HepG2 (cell line): Measurements from ENCODE around the gene UBFD1. TPM values are rescaled to one million over a fixed set of nuclear protein-coding genes. Genes with fewer than 3 reads are reported as not detected.

Experiments used
- CENPT ChIP-seq: sonication (generic); formaldehyde crosslinking; IDR thresholded peaks from 2 replicates; pipeline ENCODE4 v1.8.0; 2022; ENCODE audit warnings: low read depth, mild to moderate bottlenecking, moderate library complexity, missing genetic modification reagents
- FOXP1 ChIP-seq, 2 experiments: fragments of 450-650 bp in 1 of 2; IDR thresholded peaks; 2 replicates each; pipeline ENCODE4 v1.6.1; 2017 to 2018; ENCODE audit warnings: antibody characterized with exemption in 1 of 2
- GTF2F1 ChIP-seq: fragments of 150-350 bp; IDR thresholded peaks from 2 replicates; pipeline ENCODE4 v1.6.1; 2014; ENCODE audit warnings: low read length
- KIAA2018 ChIP-seq: sonication (generic); formaldehyde crosslinking; IDR thresholded peaks from 2 replicates; pipeline ENCODE4 v1.5.0; 2020; ENCODE audit warnings: mild to moderate bottlenecking, missing genetic modification reagents, borderline replicate concordance
- LBX2 ChIP-seq: sonication (generic); formaldehyde crosslinking; IDR thresholded peaks from 2 replicates; pipeline ENCODE4 v1.5.0; 2020; ENCODE audit warnings: missing genetic modification reagents, mild to moderate bottlenecking, borderline replicate concordance
- MED1 ChIP-seq: sonication (generic); formaldehyde crosslinking; IDR thresholded peaks from 2 replicates; pipeline ENCODE4 v1.4.0; 2020; ENCODE audit warnings: missing genetic modification reagents
- MIXL1 ChIP-seq: IDR thresholded peaks from 2 replicates; pipeline ENCODE4 v1.6.1; 2016
- NCOA2 ChIP-seq: sonication (generic); formaldehyde crosslinking; IDR thresholded peaks from 2 replicates; pipeline ENCODE4 v1.8.0; 2022; ENCODE audit warnings: inconsistent platforms
- NFRKB ChIP-seq: fragments of 450-650 bp; IDR thresholded peaks from 2 replicates; pipeline ENCODE4 v1.6.1; 2017
- NR2F6 ChIP-seq, 2 experiments: IDR thresholded peaks; 2 replicates each; pipeline ENCODE4 v1.6.1; 2016; ENCODE audit warnings: antibody characterized with exemption in 1 of 2, mild to moderate bottlenecking in 1 of 2
- PHF20 ChIP-seq: sonication (generic); formaldehyde crosslinking; IDR thresholded peaks from 2 replicates; pipeline ENCODE4 v1.5.0; 2020; ENCODE audit warnings: mild to moderate bottlenecking, missing genetic modification reagents
- RBFOX2 ChIP-seq: fragments of 200-400 bp; formaldehyde crosslinking; IDR thresholded peaks from 2 replicates; pipeline ENCODE4 v1.6.1; 2017; ENCODE audit warnings: low read depth, mild to moderate bottlenecking, low read length
- RXRA ChIP-seq: sonication (generic); formaldehyde crosslinking; IDR thresholded peaks from 2 replicates; pipeline ENCODE4 v1.5.1; 2020; ENCODE audit warnings: missing genetic modification reagents
- RXRB ChIP-seq: IDR thresholded peaks from 2 replicates; pipeline ENCODE4 v1.6.1; 2016; ENCODE audit warnings: borderline replicate concordance, missing genetic modification reagents, missing compliant biosample characterization
- SP1 ChIP-seq, 2 experiments: fragments of 450-650 bp in 1 of 2; sonication (generic) in 1 of 2; formaldehyde crosslinking in 1 of 2; IDR thresholded peaks; 2 replicates each; pipeline versions ENCODE4 v1.4.0 to v1.6.1; 2016 to 2020; ENCODE audit warnings: missing genetic modification reagents in 1 of 2
- TEAD3 ChIP-seq: optimal IDR thresholded peaks from 2 replicates; pipeline ENCODE3; 2016; ENCODE audit warnings: borderline replicate concordance
- ZBTB38 ChIP-seq: sonication (generic); formaldehyde crosslinking; IDR thresholded peaks from 2 replicates; pipeline ENCODE4 v1.5.1; 2020; ENCODE audit warnings: mild to moderate bottlenecking, missing genetic modification reagents
- ZNF253 ChIP-seq: sonication (generic); formaldehyde crosslinking; IDR thresholded peaks from 2 replicates; pipeline ENCODE4 v1.8.0; 2022; ENCODE audit warnings: mild to moderate bottlenecking, missing genetic modification reagents, borderline replicate concordance
- ZNF367 ChIP-seq: sonication (generic); formaldehyde crosslinking; IDR thresholded peaks from 2 replicates; pipeline ENCODE4 v1.4.0; 2020; ENCODE audit warnings: missing genetic modification reagents, borderline replicate concordance
- ZNF552 ChIP-seq: sonication (generic); formaldehyde crosslinking; IDR thresholded peaks from 2 replicates; pipeline ENCODE4 v1.9.0; 2022; ENCODE audit warnings: missing genetic modification reagents, mild to moderate bottlenecking, borderline replicate concordance
- ZNF557 ChIP-seq: sonication (generic); formaldehyde crosslinking; IDR thresholded peaks from 2 replicates; pipeline ENCODE4 v1.4.0; 2020; ENCODE audit warnings: missing genetic modification reagents
- ZNF652 ChIP-seq: IDR thresholded peaks from 2 replicates; pipeline ENCODE4 v1.6.1; 2016; ENCODE audit warnings: low read depth, borderline replicate concordance
- polyA plus RNA-seq, 8 experiments: library from polyadenylated mRNA; depleted of rRNA in 3 of 8; stranded (reverse) in 7 of 8; unstranded in 1 of 8; fragments of >200 nt; fragmentation: Illumina TruSeq in 4 of 8; extraction: Trizol in 4 of 8; gene quantifications; 2 replicates each; pipeline versions ENCODE4 v1.2.1 to v1.2.3, GENCODE V29; 2011 to 2016; ENCODE audit warnings: low read depth in 4 of 8, missing spikeins in 1 of 8, mixed read lengths in 1 of 8; ENCODE audit not compliant: insufficient read depth in 1 of 8
- total RNA-seq, 5 experiments: library from RNA; depleted of rRNA; stranded (reverse); fragments of >200 nt; fragmentation: Illumina TruSeq; extraction: Trizol; gene quantifications; 2 replicates each; pipeline ENCODE4 v1.2.3, GENCODE V29; 2016; ENCODE audit warnings: low read depth in 1 of 5
- TF ChIP-seq, protein P1 (sequence below): sonication (generic); formaldehyde crosslinking; IDR thresholded peaks from 2 replicates; pipeline ENCODE4 v1.8.1; 2023; ENCODE audit warnings: missing genetic modification reagents, inconsistent platforms, borderline replicate concordance

UBFD1 gene
- total and polyA plus RNA-seq, 2 of the 13 experiments (the other 11 are each of a cell fraction or from before 2014, with no cell fraction given) = 100 to 111 TPM

DNA sequence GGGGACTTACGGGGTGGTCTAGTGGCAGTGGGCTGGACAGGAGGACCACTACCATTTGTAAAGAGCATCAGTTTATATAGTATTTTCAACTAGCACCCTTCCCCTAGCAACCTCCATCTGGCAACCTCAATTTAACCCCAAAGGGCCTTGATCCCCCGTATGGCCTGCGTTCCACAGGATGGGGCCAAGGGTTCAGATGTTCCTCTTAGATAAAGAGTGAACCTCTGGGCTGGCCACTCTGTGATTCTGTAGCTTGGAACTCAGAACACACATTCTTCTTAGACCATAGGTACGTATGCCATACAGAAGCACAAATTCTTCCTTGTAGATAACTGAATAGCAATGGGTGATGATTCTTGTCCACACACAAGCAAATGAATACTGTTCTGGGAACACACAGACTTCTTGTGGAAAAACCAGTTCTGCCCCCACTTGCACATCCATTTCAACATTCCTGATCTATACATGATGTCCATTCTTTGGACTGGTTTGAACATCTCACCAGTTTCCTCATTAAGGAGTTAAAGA lies 45.3 kb upstream of the UBFD1 start (continued):
- no peak for TF ChIP-seq KIAA2018
- TF ChIP-seq TEAD3 (CRISPR knock-in tag) = peak; percentile 65
- no peak for TF ChIP-seq ZNF552
- no peak for TF ChIP-seq RBFOX2
- TF ChIP-seq LBX2 = no peak
- no peak for TF ChIP-seq PHF20 (CRISPR knock-in tag)
- TF ChIP-seq RXRA = peak; percentile 20; the same call in 1 of the 2 replicates
- no peak for TF ChIP-seq ZNF253 (CRISPR knock-in tag)
- TF ChIP-seq NFRKB = no peak
- TF ChIP-seq GTF2F1 = no peak
- TF ChIP-seq ZNF652 (CRISPR knock-in tag) = peak; percentile 81
- TF ChIP-seq RXRB = peak; percentile 54; the same call in 1 of the 2 replicates
- no peak for TF ChIP-seq FOXP1 (IDR thresholded peaks at IDR 0.05)
- peak; percentile 6; the same call in 1 of the 2 replicates for TF ChIP-seq FOXP1 (CRISPR knock-in tag; IDR thresholded peaks at IDR 0.05)
- TF ChIP-seq ZNF557 = no peak
- peak; percentile 25 for TF ChIP-seq NR2F6 (IDR thresholded peaks at IDR 0.05)
- TF ChIP-seq NR2F6 (CRISPR knock-in tag; IDR thresholded peaks at IDR 0.05) = peak; percentile 36; the same call in 1 of the 2 replicates
- TF ChIP-seq, protein P1, sequence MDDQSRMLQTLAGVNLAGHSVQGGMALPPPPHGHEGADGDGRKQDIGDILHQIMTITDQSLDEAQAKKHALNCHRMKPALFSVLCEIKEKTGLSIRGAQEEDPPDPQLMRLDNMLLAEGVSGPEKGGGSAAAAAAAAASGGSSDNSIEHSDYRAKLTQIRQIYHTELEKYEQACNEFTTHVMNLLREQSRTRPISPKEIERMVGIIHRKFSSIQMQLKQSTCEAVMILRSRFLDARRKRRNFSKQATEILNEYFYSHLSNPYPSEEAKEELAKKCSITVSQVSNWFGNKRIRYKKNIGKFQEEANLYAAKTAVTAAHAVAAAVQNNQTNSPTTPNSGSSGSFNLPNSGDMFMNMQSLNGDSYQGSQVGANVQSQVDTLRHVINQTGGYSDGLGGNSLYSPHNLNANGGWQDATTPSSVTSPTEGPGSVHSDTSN = no peak
- TF ChIP-seq SP1 (IDR thresholded peaks at IDR 0.05) = no peak
- TF ChIP-seq SP1 (CRISPR knock-in tag; IDR thresholded peaks at IDR 0.05) = no peak
- no peak for TF ChIP-seq ZNF367
- peak; percentile 49; the same call in 1 of the 2 replicates for TF ChIP-seq ZBTB38 (CRISPR knock-in tag)
- TF ChIP-seq MED1 (CRISPR knock-in tag) = 0 out of 2 replicates have a peak, but pooled peaks have one; percentile 22
- 0 out of 2 replicates have a peak, but pooled peaks have one; percentile 9 for TF ChIP-seq NCOA2
- no peak for TF ChIP-seq CENPT
- TF ChIP-seq MIXL1 = 0 out of 2 replicates have a peak, but pooled peaks have one; percentile 16
